GM18505 (cell line): ENCODE data around the gene LYL1.

Source experiments
- ATAC-seq: cut with Tn5 transposase; IDR thresholded peaks from one replicate; pipeline ENCODE4 v1.9.1; 2021; ENCODE audit not compliant: unreplicated experiment
- POLR2A ChIP-seq: IDR thresholded peaks from 4 replicates; pipeline ENCODE4 v1.6.1; 2011; ENCODE audit warnings: borderline replicate concordance; ENCODE audit not compliant: insufficient read depth, insufficient read length; ENCODE audit errors: extremely low read depth

The LYL1 gene

GRCh38 chr19:13089857-13090507 is 12.7 kb downstream of the LYL1 start:
- TF ChIP-seq POLR2A = no peak
- ATAC-seq = no peak

- no peak for TF ChIP-seq POLR2A
- no peak for ATAC-seq
Observed at GRCh38 chr19:13089139-13089856, 13.4 kb downstream of the LYL1 start.

- no peak for TF ChIP-seq POLR2A
- ATAC-seq = no peak
Observed at GRCh38 chr19:13087795-13088537, 14.7 kb downstream of the LYL1 start.

GRCh38 chr19:13087295-13087694 is 15.4 kb downstream of the LYL1 start:
- TF ChIP-seq POLR2A = no peak
- ATAC-seq = no peak

GRCh38 chr19:13086341-13086740 is 16.3 kb downstream of the LYL1 start:
- ATAC-seq = no peak
- no peak for TF ChIP-seq POLR2A

- ATAC-seq = no peak
- TF ChIP-seq POLR2A = no peak
Observed at GRCh38 chr19:13085666-13086065, 17.0 kb downstream of the LYL1 start.

GRCh38 chr19:13083627-13084026 is 19.0 kb downstream of the LYL1 start:
- TF ChIP-seq POLR2A = no peak

GRCh38 chr19:13083008-13083404 is 19.7 kb downstream of the LYL1 start:
- TF ChIP-seq POLR2A = no peak
- ATAC-seq = no peak

More at GRCh38 chr19:13083627-13084026, 19.0 kb downstream of the LYL1 start:
- no peak for ATAC-seq

- TF ChIP-seq POLR2A = no peak
- ATAC-seq = no peak
Observed at GRCh38 chr19:13082192-13083007, 20.3 kb downstream of the LYL1 start.

GRCh38 chr19:13079542-13079986 is 23.1 kb downstream of the LYL1 start:
- no peak for ATAC-seq
- TF ChIP-seq POLR2A = no peak

GRCh38 chr19:13078897-13079541 is 23.6 kb downstream of the LYL1 start:
- TF ChIP-seq POLR2A = no peak
- ATAC-seq = no peak

- no peak for TF ChIP-seq POLR2A
- ATAC-seq = no peak
Observed at GRCh38 chr19:13078381-13078780, 24.3 kb downstream of the LYL1 start.
